NCI-H1048 (cell line): Measurements from ENCODE around the gene RAP1B.

ENCODE experiments used
- DNase-seq: peaks from one replicate; lab custom pipeline; 2025; lab: John Stamatoyannopoulos, UW

Gene RAP1B

DNA sequence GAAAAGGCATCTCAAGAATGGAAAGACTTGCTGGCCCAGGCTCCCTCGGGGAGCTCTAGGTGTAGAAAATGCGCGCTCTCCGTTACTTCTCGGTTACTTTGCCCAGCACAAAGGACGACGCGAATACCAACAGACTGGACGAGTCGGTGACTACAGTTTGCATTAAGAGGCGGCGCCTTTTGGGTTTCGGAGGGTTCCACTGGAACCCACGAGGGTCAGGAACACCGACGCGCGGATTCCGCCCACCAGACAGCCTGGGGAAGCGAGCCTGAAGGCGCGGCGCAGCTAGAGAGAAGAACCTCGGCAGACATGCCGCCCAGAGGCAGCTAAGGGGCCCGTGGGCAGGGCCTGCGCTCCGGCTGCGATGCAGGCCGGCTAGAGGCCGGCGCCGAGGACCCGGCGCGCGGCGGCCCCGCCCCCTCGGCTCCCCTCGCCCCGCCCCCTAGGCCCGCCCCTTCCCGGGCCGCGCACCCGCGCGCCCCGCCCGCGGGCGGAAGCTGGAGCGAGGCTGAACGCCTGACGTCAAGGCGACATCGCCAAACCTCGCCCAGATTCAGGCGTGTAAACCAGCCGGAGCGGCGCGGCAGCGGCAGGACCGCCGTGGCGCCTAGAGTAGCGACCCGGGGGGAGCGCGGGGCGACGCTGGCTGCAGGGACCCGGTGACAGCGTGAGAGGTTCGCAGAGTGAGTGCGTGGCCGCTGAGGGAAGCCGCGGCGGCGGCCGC is at the start of gene RAP1B:
TSS of gene RAP1B (plus strand) at position 530 of the 724 bp plus-strand sequence. CDS start 37,826 bp downstream, outside the sequence.
- peak; percentile 75 for DNase-seq

DNA sequence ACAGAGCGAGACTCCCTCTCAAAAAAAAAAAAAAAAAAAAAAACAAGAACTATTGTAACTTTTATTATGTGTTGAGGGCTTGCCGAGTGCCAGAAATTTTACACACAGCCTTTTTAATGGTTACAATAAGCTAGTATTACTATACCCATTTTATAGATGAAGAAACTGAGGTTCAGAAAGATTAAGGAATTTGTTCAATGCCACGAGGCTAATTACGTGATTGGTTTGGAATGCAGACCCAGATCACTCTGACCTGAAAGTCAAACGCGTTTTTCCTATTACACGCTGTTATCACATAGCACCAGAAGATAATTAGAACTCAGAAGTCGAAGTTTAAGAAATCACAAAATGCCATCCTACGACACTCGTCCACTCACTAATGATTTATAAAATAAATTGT is 48.9 kb upstream of the RAP1B start:
- DNase-seq, result no peak

DNA sequence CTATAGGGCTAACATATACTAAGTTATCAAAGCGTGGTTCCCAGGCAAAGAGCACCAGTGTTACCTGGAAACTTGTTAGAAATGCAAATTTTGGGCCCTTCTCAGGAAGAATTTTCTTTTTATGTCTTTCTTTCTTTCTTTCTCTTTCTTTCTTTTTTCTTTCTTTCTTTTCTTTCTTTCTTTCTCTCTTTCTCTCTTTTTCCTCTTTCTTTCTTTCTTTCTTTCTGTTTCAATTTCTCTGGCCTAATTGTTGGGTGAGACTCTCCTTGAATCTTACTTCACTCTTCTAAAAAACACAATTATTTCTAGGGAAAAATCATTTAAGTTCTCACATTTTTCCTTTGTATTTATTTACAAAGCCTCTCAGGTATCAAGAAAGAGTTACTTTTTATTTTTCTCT is 46.5 kb upstream of the RAP1B start:
- DNase-seq, result no peak

DNA sequence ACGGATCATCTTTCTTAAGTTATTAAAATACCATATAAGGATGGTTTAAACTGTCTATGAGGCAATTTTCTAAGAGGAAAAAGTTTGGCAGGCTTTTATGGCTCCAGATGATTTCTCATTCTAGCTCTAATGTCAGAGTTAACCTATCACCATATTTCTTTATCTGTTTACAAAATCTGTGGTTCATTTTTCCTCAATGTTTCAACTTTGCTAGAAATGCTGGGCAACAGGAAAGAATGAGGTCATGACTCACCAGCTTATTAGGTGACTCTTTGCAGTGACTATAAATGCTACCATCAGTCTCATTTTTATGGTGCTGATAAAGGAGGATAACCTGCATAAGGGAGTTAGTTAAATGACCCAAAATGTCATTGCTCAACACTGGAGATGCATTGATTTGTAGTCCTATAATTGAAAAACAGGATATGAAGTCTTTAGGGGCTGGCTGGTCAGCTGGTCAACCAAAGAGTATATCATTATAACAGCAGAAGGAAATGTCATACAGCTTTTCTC is 45.3 kb upstream of the RAP1B start:
- no peak for DNase-seq

DNA sequence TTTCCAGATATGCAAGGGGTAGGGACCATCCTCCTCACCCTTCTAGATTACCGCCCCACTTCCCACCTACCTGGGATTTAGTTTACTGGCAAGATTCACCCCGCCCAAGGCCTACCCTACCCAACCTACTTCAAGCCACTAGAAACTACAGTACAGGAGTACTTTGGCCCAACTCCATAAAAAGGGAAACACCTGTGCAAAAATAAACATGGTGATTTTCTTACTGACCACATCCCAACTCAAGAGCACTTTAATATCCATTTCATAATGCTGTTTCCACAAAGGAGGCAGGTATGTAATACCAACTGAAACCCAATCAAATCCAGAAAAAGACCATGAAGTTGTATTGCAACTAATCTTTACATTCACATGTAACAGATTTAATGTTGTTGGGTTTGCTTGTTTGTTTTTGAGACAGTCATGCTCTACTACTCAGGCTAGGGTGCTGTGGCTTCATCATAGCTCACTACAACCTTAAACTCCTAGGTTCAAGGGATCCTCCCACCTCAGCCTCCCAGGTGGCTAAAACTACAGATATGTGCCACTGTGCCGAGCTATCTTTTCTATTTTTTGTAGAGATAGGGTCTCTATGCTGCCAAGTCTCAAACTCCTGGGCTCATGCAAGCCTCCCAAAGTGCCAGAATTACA is 41.7 kb upstream of the RAP1B start:
- DNase-seq, result no peak

DNA sequence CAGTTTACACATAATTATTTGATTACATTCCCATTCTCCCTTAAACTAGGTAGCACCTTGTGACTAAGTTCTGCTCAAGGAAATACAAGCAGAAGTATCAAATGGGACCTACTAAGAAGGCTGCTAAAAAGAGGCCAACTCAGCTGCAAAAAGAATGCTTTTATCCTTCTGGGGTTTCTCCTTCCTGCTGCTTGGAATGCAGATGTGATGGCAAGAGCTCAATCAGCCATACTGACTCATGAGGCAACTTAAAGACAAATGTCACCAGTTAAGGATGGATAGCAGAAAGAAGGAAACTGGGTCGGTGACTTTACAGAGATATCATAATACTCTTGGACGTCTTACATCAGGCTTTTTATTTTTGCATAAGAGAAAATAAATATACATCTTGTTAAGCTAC is 38.0 kb upstream of the RAP1B start:
- DNase-seq, result no peak

DNA sequence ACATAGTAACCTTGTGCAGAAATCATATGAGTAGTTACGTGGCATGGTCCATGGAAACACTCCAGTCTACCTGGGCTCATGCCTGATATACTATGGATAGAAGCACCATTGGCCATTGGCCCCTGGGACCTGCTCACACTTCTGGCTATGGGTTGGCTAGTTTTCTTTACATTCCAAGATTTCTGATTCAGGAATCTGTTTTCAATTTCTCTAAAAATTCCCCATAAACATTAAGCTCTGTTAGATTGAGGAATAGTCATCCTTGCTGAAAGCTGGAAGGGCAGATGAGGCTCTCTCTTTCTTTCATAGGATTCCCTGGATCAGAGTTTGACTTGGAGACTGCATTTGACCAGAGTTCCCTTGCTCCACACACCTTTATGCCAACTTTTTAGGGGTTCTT is 37.3 kb upstream of the RAP1B start:
- DNase-seq, result no peak

DNA sequence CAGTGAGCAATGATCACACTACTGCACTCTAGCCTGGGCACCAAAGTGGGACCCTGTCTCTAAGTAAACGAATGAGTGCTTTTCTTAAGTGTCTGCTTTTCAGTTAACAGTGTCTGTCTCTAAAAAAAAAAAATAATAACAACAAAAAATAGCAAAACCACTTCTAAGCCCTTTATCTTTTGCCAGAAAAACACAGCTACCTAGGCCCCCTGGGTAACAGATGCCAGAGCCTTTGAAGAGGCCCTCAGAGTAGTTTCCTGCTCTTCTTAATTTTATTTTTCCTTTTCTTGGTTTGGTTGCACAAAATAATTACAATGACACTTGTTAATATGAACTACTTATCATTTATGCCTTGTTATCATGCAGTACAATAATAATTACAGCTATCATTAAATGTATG is 32.8 kb upstream of the RAP1B start:
- no peak for DNase-seq

DNA sequence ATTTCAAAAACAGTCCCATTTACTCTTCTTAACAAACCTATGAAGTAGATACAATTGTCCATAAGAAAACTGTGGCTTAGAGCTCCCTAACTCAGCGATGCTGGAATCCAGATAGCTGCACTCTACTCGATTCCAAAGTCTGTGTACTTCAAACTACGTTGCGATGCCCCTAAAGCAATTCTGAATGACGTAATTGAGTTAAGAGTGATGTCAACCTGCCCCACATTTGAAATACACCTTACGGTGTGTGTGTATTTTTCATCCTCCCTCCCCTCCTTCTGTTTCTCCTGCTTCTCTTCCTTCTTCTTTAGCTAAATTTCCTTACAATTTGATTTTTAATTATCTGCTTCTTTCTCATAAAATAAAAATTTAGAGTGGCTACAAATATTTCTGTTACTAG is 31.9 kb upstream of the RAP1B start:
- no peak for DNase-seq

DNA sequence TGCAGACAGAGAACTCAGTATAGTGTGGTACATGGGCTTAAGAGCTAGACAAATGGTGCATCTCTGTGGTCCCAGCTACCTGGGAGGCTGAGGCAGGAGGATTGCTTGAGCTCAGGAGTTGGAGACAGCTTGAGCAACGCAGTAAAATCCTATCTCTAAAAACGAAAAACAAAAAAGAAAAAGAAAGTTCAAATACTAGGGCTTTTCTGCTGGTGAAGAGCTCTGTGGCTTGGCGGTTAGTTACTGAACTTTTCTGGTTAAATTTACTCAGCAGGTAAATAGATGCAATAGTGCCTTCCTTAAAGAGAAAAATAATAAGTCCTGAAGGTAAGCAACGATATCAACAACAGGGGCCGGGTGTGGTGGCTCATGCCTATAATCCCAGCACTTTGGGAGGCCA is 31.4 kb upstream of the RAP1B start:
- DNase-seq, result no peak

DNA sequence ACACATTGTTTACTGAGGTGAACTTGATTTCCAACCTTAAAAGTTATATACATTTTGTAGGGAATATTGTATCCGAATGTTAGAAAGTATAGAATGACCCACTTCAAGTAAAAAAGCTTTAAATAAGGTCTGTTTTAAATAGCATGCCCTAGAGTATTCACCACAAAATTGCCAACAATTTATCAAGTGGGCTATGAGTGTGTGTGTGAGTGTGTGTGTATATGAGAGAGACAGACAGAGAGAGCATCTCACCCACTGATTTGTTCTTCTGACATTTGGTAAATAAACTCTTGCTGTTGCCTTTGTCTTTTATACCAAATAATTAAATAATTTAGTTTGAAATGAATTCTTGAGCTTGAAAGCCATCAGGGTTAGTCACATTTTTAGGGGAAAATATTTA is 29.8 kb upstream of the RAP1B start:
- no peak for DNase-seq

DNA sequence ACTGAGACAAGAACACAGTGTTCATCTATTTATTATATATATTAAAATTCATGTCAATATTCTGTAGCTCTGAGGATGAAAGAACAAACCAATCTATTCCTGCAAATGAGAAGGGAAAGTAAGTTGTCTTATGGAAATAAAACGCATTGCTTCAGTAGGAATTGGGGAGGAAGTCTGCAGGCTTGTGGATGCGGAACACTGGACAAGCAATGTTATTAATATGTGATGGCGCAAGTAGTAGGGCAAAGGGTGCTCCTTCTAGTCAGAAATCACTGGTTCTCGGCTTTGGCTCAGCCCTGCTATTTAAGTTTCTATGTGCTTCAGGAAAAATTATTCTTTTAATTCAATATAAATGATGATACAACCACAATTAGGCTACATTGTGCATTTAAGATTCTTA is 28.8 kb upstream of the RAP1B start:
- DNase-seq, result no peak

DNA sequence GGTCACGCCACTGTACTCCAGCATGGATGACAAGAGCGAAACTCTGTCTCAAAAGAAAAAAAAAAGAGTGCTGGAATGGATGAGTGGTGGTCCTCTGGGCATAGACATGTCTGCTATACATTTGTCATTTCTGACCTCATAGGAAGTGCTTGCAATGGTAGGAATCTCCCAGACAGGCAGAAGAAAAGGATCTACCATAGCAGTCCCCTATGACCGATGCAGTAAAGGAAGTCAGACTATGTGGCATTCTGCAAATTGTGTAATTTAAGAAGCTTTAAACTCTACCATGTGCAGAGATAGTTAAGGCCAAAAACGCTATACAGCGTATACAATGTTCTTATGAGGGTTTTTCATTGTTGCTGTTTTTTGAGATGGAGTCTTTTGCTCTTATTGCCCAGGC is 24.7 kb upstream of the RAP1B start:
- no peak for DNase-seq

DNA sequence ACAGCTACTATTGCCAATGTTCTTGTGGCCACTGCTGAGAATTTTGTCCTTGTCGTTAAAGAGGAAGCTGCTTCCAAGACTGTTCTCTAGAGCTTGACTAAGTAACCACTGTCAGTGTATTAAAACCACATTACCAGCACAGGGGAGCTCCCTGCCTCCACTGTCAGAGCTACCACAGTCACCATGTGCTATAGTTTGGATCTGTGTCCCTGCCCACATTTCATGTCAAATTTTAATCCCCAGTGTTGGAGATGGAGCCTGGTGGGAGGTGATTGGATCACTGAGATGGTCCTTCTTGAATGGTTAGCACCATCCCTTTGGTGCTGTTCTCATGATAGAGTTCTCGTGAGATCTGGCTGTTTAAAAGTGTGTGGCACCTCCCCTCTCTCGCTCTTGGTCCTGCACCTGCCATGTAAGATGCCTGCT is 23.2 kb upstream of the RAP1B start:
- DNase-seq, result no peak

DNA sequence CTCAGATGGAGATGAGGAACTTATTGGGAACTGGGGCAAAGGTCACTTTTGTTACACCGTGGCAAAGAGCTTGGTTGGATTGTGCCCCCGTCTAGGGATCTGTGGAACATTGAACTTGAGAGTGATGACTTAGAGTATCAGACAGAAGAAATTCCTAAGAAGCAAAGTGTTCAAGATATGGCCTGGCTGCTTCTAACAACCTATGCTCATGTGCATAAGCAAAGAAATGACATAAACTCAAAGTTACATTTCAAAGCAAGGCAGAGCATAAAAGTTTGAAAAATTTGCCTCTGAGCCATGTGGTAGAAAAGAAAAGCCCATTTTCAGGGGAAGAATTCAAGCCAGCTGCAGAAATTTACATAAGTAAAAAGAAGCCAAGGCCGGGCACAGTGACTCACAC is 21.5 kb upstream of the RAP1B start:
- DNase-seq, result no peak

DNA sequence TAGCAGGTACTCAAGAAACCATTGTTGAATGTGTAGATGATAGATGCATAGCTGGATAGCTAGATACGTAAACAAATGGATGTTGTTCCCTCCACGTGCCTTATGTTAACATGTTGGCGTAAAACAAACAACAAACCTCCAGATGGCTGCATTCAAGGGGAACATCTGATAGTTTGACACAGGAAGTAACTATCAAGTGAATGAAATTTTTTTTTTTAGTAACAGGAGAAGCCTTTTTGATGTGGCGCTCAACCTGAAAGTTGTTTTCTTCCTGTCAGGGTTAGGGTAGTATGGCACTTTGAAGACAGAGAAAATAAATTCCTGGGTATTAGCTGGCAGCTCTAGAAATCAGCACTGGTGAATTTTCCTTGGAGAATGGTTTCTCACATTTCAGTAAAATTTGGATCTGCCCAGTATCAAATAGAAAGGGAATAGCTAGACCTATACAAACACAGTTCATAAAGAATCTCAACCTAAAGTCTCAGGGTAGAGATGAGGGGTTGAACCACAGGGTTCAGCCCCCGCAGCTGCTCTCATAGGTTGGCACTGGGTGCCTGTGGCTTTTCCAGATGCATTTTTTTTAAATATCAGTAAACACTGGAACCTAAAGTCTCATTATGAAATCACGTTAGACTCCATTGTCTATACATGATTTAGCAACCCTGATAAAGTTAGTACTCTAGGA is 18.8 kb upstream of the RAP1B start:
- no peak for DNase-seq

DNA sequence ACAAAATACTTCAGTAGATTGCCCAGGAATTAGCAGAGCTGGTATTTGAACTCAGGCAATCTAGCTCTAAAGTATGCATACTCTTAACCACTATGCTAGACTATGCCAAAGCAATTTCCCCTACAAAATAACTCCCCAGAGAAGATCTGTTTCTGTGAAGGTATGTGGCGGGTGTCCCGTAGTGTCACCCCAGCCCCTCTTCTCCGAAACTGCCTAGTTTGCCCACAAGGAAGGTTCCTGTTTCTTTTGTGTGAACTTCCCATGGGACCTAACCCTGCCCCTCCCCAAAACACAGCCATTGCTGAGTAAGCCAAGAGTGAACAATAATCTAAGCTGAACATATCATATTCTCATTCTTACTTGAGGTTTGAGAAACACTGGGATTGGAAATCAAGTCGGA is 15.5 kb upstream of the RAP1B start:
- no peak for DNase-seq

DNA sequence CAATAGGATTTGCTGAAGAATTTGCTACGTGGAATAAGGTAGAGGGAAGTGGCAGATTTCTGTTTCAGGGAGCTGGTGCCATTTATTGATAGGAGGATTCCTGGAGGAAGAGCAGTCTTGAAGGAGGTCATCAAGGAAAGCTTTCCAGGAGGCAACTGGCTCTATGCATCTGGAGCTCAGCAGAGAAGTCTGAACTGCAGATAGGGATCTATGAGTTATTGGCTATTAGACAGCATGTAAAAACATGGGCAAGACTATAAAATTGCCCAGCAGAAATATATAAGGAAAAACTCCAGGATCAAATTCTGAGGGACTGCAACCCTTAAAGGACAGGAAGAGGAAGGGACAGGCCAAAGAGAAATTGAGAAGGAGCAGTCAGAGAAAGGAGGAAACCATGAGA is 8.9 kb upstream of the RAP1B start:
- DNase-seq, result no peak

DNA sequence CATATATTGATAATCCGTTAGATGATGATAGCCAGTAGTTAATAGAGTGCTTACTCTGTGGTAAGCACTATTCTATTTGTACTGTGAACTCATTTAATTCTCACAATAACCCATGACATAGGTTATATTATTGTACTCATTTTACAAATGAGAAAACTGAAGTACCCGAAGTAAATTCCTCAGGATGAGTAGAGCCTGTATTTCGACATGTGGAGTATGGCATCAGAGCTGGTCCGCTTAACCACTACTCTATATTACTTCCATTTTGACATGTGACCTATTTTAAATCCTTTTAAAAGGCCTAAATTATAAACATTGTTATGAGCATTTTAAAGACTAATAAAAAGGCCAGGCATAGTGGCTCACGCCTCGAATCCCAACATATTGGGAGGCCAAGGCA is 8.0 kb upstream of the RAP1B start:
- DNase-seq, result no peak

DNA sequence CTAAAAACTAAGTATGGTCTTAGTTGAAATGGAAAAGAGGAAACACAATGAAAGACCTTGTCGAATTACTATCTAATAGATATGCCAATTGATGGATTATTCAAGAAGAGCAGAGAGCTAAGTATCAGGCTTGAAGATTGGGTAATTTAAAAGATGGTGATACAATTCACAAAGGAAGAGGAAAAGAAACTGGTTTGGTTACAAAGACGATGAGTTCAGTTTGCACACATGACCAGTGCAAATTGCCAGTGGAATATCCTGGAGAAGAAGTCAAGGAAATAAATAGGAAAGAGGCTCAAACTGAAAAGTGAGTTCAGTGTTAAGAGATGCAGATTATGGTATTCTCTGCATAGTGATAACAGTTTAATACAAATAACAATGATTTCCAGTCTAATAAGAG is 2.5 kb upstream of the RAP1B start:
- no peak for DNase-seq

DNA sequence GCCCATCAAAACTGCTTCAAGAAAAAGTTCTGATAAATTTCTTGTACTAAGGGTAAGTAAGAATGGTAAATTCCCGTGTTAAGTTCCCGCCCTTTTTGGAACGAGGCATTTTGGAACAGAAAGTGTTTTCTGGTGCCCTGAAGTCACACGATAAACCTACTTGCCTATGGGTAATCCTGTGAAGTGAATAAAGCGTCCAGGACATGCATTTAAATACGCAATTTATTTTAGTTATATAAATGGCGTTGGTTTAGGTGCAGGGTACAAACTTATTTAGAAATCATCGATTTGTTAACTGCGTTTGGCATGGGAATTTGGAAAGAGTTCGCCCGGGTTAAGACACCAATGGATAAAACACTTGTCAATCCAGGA is 715 bp upstream of the RAP1B start:
- no peak for DNase-seq

DNA sequence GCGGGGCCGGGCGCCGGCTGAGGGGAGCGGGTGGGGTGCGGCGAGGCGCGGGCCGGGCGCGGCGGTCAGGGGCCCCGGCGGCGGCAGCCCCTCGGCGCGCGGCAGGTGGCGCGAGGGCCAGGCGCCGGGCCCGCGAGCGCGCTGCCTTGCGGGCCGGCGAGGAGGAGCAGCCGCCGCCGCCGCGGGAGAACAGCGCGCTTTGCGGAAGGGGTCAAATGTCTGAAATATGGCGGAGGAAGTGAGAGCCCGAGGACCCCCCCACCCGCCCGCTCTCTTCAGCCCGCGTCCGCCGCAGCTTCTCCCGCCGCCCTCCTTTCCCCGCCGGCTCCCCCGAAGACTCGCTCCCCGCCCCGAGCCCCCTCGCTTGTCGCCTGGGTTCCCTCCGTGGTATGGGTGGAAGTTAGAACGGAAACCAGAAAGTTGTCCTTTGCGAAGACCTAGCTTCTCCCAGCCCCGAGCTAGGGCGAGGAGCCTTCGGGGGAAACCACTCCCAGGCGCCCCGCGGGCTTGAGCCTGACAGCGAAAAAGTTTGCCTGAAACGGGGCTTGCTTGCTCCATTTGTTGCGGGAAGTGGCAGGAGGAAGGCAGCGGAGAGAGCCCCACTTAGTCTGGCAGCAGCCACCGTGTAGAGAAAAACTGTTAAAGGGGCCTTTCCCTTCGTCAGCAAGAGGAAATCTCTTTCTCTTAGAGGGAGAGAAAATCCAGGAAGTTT is 551 bp downstream of the RAP1B start:
- DNase-seq, result no peak

DNA sequence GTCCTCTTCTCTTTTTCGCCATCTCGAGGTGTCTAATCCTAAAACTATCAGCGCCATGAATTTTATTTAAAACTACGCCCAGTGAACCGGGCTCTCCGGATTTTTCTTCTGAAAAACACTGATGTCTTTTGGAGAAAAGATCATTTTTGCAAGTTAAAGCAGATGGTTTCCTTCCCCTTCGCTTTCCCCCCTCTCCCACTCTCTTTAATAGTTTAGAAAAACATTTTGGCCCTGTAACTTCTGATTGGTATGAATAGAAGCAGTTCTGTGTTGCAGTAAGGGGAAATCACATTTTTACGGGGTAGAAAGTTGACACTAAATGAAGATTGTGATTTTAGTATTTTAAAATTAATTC is 1.1 kb downstream of the RAP1B start:
- DNase-seq, result no peak
